ENCODE data around the gene UBE2H.

DNA sequence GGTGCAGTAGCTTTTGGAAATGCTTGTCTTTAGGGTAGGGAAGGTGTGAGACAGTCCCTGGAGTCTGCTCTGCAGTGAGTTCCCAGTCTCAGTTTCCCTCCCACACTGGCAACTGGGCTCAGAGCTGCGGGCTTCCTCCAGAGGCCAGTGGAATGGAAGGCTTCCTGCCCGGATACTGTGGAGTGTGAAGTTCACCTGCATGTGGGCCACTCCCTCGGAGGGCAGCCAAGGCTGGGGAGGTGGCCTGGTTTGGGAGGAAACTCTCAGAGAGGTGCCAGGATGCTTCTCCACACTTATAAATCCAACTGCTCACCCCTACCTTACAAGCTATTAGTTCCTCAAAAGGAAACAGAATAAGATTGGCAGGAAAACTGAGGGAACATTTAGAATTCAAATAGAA is 18.1 kb upstream of the UBE2H start:
- TF ChIP-seq CTCF (conservative IDR thresholded peaks at IDR 0.05; ENCODE audit: low read length) (no peak), EZH2phosphoT487 (IDR thresholded peaks at IDR 0.05; ENCODE audit: borderline replicate concordance) (no peak)

Measured in Loucy (cell line).